HT-29 (cell line): ENCODE measurements around the gene COL5A1. TPM values are rescaled to one million over a fixed set of nuclear protein-coding genes. Genes with fewer than 3 reads are reported as not detected.
"Not testable (repeated sequence)": the region's sequence is repeated elsewhere in the genome, so short reads cannot be mapped to it uniquely, and the experiment has no call there.

Experiments
- DNase-seq: peaks from one replicate; pipeline ENCODE4 v3.0.0-alpha.2; 2015; ENCODE audit warnings: low spot score
- total RNA-seq: library from RNA; depleted of rRNA; stranded (reverse); fragments of >200 nt; shearing (Covaris generic); gene quantifications from 2 replicates; pipeline ENCODE4 v1.2.3, GENCODE V29; 2014

Gene COL5A1
- total RNA-seq, 1 experiment from 2014 or later, result 0.43 TPM

DNA sequence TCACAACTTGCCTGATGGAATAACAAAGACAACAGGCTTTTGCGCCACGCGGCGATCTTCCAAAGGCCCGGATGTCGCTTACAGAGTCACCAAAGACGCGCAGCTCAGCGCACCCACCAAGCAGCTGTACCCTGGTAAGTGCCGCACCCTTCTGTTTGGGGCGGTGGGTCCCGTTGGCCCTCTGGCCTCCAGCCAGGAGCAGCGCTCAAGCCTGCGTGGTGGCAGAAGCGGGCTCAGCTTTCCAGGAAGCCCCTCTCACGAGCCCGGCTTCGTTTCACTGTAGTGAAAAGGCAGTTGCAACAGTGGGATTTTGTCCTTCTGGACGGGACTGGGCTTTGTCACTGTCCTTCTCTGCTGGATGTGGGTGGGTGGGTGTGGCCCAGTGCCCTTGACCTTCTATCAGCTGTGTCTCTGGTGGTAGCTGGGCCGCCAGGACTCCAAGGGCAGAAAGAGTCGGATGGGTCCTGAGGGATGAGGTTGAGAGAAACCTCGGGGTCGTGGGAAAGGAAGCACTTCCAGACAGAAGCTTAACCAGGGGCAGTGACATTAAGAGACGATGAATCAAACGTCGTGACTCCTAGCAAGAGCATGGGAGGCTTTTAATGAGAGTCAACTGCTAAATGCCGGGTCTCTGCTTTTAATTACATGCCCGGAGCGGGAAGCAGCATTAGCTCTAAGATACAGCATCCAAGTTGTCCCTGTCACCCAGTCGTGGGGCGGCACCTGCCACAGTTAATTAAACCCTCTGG, 49.5 kb downstream of the COL5A1 start:
- no peak for DNase-seq

DNA sequence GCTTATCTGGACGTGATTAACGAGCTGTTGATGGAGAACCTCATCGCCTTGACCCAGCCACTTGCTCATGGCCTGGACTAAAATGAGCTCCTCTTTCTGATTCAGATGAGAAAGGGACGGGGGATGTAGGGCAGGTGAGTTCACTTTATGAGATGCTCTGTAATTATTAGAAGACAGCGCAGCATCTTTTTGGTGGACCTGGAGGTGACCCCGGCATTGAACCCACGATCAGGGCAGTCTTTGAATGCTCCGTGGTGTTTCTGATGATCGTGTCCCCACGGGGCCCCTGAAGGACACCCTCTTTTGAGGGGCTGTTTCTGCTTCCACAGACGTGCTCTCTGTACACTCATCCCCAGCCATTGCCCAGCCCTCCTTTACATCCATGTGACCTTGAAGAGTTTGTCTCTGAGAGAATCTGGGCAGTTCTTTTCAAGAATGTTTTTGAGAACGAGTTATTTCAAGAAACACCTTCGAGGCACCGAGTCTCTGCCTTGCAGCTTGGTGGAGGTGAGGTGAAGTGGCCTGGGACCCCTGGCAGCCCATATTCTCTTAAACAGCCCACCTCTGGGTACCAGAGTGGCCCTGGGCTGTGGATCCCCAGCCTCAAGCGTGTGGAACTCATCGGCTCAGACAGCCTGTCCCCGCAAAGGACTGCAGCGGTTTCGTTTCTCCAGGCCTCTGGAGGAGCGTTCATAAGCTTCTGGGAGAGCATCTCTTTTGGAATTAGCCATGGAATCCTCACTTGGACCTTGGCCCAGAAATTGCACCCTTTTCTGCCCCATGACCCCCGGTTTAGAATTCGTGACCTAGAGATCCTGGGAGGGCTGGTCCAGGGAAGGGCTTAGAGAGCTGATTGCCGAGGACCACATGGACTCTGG, 50.3 kb downstream of the COL5A1 start:
- DNase-seq, result no peak

DNA sequence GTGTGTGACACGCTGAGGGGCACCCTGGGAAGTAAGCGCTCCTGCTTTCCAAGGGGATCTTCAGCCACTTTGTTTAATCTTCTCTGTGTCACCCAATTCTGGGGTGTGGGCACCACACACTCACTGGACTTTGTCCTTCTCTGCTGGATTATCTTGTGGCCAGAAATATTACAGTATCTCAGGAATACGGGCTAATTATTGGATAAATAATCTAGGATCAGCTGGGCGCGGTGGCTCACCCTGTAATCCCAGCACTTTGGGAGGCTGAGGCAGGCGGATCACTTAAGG, 50.9 kb downstream of the COL5A1 start:
- no peak for DNase-seq

DNA sequence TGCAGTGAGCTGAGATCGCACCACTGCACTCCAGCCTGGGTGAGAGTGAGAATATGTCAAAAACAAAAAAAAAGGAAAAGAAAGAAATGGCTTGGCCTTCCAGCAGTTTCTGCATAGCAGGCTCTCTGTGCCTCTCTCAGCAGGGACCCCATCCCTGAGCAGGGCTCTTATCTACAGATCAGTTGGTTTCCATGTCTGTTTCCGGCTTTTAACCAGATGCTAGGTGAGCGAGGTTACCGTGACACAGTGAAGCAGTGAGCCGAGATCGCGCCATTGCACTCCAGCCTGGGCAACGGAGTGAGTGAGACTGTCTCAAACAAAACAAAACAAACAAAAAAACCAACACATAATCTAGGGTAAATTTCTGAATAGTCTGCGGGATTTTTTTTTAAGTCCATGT, 51.4 kb downstream of the COL5A1 start:
- no peak for DNase-seq

DNA sequence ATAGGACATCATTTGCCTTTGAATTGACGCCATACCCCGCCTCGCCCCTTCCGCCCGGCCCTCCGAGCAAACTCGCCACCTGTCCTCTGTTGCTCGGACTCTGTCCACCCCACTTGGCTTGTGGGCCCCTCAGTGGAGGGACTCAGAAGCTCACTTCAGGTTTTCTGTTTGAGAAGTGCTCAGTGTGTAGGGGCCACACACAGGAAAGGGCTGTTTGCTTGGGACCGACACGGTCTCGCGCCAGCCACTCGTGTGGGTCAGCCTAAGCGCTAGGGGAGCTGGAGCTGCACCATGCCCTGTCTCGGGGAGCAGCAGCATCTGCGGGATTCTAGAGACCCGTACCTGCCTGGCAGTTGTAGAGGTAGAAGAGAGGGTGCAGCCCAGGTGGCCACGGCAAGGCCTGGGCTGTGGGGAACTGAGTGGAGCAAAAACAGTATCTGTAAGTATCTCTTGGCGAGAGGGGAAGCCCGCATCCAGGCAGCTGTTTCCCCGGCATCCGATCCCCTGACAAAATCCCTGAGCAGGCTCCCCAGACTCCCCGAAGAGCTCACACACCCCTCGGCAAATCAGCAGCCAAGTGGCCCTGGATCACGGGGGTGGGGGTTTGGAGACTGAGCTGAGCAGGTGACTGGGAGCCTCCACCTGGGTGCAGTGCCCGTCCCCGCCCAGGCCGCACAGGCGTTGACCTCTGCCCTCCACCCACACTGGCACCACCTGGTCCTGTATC, 52.2 kb downstream of the COL5A1 start:
- no peak for DNase-seq

DNA sequence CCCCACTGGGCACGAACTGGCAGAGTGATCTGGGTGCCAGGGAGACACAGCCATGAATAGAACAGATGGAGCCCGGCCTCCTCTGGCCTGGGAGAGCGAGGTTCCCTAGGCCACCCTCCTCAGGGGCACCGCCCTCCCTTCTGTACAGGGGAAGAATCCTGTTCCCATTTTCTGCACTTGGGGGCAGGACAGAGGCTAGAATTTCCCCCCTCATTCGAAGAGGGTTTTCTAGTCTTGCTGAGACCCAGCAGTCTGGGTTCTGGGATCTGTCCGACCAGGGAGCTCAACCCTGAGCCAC, 52.7 kb downstream of the COL5A1 start:
- DNase-seq, result no peak

DNA sequence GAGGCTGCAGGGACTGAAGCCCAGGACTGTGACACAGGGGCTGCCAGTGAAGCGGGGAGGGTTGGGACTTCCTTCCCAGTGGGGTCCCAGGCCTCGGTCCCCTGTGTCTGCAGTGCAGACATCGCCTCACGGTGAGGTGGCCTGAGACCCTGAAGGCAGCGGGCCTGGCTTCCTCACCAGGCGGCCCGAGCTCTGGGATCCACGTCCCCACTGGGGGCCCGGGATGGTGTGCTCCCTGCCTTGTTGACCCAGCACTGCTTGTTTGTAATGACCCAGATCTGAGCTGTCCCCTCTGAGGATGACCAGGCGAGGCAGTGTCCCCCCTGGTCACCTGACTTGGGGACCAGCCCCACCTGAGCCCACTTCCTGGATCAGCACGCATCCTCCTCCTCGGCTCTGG, 53.1 kb downstream of the COL5A1 start:
- no peak for DNase-seq

DNA sequence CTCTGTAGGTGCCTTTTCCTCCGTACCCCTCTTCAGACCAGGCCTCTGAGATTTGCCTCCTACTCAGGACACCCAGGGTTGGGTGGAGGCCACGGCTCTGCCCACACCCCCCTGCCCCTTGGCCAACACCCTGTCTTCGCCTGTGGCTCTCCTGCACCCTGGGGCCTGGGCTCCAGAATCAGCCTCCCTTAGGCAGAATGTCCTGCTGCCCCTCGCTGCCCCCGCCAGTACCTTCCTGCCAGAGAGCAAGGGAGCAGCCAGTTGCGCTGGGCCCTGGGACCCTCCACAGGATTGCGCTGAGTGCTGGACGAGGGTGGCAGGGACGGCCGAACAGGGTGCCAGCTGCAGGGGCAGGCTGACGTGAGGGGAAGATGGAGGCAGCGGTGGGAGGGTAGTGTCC, 53.5 kb downstream of the COL5A1 start:
- DNase-seq, result no peak

DNA sequence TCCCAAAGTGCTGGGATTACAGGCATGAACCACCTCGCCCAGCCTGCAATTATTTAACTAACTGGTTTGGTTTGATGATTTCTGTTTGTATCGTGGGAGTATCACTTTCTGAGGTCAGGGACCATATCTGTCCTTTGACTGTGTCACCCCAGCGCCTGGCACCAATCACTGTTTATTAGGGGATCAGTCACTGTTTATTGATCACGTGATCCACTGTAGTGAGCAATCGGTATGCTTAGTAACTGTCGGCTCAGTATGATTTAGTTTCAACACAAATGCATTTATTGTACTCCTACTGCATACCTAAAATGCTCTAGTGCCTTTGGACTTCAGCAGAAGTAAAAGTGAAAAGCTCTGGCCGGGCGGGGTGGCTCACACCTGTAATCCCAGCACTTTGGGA, 54.8 kb downstream of the COL5A1 start:
- no peak for DNase-seq

DNA sequence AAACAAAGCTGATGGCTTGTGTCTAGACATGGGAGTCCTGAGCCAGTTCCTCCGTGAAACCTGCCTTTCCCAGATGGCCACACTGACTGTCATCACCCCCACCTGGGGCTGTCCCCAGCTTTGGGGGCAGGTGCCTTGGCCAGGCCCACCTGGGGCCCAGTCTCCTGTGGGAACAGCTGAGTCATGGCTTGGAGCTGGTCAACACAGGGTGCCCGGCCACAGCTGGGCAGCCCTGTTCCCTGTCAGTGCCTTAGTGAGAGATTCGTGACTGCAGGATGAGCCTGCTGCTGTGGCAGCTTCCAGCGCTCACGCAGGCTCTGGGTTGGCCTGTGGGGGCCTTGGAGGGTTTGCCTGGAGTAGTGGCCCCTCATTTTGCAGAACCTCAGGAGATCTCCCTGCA, 56.5 kb downstream of the COL5A1 start:
- DNase-seq, result no peak

DNA sequence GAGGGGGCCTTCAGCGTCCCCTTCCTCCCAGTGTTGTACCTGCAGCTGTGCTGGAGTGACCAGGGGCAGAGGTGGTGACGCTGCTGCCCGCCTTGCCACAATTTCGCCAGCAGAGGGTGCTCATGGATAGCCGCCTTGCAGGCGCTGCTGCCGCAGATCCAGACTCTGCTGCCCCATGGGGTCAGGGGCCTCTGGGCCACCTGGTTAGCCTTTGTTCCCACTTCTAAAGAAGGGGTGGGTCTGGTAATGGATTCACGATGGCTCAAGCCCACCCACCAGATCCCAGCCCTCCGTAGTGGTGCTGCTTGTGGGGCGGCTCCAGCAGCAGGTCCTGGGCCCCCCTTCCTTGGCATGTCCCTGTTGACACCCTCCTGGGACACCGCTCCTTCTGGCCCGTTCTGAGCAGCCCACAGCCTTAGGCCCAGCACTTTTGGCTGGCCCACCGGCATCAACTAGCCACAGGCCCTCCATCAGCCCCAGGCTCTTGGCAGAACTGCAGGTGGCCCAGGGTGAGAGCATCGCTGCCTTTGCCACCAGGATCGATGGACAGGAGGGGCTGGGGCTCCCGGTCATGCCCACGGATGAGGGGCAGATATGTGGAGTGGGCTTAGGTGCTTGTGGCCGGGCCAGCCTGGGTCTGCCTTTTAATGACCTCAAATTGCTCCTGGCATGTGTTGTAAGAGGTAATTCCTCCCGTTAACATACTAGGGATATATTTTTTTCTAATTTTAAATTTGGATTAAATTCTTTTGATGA, 57.2 kb downstream of the COL5A1 start:
- peak; percentile 76 for DNase-seq

DNA sequence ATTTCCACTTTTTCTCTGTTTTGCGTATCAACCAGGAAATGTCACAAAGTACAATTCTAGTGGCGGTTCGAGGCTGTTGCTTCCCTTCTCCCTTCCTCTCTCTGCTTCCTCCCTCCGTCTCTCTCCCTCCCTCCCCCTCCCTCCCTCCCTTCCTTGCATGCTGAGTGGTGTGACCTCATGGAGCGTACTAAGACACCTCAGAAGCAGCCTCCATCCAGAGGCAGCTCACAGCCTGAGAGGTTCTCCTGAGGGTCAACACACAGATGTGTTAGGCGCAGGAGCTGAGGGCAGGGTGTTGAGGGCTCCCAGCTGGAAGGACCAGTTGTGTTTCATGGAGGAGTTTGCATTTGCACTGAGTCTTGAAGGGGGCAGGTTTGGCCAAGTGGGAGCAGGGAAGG, 57.7 kb downstream of the COL5A1 start:
- DNase-seq, result no peak

DNA sequence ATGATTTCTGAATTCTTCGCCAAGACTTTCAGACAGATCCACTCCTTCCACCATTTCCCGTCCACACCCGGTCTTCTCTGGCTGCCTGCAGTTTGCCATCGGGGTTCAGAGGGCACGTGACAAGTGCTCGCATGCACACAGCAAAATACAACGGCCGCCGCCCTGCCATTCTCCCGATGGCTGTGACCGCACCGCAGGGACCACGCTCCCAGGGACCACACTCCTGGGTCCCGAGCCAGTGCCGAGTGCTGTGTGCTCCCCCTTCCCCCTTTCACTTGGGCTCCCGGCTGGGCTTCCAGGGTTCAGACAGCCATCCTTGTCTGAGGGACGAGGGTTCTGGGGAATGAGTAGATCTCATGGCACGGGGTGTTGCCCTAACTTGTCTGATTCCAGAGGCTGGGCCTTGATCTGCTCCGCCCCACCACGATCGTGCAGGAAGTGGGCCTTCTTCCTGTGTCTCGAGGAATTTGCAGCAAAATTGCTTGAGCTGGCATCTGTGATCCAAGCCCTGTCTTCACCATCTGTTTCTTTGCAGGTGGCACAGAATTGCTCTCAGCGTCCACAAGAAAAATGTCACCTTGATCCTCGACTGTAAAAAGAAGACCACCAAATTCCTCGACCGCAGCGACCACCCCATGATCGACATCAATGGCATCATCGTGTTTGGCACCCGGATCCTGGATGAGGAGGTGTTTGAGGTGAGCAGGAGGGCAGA, 59.2 kb downstream of the COL5A1 start:
- DNase-seq, result no peak

DNA sequence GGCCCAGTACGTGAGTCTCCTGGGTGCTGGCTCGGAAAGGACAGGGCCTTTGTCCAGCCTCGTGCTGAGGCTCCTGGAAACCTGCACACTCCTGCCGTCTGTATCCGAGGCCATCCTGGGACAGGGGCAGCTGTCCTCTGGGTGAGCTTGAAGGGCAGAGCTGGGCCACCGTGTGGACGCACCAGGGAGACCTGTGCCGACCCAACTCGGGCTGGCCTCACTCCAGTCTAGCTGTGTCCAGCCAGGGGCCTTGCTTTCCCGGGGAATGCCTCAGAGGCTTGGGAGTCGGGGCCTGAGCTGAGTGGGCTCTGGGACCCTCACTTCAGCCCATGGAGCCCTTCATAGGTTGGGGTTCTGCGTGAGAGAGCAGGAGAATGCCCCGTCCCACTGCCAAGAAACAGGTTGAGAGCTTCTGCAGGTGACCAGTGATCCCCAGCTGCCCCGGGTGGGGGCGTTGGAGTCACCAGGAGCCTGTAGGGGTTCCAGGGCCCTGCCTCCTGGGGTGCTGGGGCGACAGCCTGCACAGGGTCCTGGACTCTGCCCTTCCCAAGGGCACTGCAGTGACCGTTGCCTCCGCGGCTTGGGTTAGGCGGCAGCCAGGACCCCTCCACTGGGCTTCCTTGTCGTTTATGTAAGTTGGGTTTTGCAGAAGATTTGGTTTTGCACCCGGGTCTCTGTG, 60.1 kb downstream of the COL5A1 start:
- no peak for DNase-seq

DNA sequence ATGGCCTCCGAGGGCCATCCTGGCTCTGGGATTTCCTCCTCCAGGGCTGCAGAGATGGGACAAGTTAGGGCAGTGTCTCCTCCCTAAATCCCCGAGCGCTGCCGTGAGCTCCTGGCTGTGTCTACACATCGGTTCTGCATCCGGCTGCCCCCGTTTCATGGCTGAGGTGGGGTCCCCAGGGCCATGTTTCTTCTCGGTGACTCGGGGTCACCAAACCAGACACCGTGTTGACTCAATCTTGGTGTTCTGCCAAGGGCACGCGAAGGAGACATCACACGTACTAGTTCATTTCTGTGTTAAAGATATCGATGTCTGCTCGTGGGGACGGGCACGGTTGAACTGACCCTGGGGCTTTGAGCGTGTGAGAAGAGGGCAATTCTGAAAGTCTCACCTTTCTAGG, 60.7 kb downstream of the COL5A1 start:
- DNase-seq, result no peak

DNA sequence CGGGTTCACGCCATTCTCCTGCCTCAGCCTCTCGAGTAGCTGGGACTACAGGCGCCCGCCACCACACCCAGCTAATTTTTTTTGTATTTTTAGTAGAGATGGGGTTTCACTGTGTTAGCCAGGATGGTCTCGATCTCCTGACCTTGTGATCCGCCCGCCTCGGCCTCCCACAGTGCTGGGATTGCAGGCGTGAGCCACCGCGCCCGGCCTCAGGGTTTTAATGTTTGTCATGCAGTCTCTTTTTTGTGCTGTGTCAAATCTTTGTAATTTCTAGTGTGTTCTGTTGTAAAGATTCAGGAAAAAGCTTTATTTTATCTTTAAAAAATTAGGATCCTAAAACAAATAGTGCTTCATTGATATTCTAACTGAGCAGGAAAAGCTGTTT, 62.1 kb downstream of the COL5A1 start:
- DNase-seq, result not testable (repeated sequence)

DNA sequence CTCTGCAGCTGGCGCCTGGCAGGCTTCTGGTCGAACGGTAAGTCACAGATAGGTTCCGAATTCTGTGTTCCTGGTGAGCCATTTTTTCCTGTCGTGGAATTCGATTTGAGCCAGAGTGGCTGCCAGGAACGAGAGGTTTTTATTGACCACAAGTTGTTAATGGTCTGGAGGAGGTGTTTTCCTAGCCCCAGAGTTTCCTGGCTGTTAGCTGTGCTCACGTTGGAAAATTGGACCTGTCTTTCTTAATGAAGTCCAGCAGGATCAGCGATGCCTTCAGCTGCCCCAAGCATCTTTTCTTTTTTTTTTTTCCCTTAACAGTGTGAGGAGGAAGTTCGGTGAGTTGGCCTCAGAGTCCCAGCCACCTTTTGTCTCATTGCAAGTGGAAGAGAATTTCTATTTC, 62.9 kb downstream of the COL5A1 start:
- DNase-seq, result no peak

DNA sequence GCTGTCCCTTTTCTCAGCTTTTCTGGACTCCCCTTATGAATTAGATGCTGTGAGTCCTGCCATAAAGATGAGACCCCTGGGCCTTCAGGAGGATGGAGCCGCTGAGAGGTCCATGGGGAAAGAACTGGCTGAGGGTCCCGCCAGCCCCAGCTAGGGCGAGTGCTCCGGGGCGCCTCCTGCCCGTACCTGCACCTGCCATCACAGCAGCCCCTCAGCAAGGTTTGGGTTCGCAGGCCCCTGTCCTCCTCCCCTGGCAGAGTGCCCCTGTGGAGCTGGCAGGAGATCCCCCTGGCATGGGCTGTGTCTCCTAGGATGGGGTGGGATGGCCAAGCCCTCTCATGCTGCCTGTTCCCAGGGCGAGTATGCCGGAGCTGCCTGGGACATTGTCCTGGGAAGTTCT, 64.2 kb downstream of the COL5A1 start:
- DNase-seq, result no peak

DNA sequence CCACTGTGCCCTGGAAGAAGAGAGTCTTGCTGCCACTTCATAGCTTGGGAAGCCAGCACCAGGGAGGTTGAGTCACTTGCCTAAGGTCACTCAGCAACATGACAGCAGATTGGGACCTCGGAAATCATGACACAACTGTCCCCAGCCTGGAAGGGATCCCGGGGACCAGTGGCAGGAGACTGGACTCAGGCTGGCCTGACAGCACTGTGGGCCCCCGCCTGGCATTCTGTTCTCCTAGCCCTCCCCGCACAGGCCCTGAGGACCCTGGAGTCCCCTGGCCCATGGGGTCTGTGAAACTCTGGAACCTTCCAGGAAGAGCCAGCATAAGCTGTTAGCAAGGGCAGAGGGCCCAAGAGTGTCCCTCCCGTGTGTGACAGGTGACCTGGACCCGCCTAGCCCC, 64.9 kb downstream of the COL5A1 start:
- no peak for DNase-seq

DNA sequence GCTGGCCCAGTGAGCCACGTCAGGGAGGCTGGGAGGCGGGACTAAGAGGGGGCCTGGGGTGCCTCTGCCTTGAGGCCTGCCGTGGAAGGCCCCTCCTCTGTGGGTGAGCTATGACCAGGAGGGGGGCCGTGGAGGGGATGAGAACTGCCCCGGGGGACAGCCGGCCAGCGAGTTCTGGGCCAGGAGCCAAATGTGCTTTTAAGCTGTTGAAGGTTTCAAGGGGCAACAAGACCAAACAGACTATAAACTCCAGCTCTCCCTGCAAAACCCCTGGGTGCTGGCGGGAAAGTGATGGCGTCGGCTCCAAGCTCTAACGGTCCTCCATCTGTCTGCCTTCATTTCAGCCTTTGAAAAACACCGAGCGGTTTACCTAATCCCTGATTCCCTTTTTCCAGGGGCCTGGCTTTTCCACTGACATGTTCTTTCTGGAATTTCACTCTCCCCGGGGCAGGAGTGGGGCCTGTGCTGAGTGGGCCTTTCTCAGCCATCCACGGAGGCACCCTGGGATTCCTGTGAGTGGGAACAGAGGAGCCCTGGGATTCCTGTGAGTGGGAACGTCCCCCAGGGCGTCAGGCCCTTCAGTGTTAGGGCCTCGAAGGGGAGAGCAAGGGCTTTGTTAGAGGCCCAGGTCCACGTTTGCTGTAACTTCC, 65.6 kb downstream of the COL5A1 start:
- no peak for DNase-seq
